ENCODE measurements around the gene STAP1. TPM values are rescaled to one million over a fixed set of nuclear protein-coding genes. Genes with fewer than 3 reads are reported as not detected.
"Not testable (repeated sequence)": the region's sequence is repeated elsewhere in the genome, so short reads cannot be mapped to it uniquely, and the experiment has no call there.

Gene STAP1
- total RNA-seq, 2 donors from 2014 or later: 7.5 to 9.6 TPM

DNA sequence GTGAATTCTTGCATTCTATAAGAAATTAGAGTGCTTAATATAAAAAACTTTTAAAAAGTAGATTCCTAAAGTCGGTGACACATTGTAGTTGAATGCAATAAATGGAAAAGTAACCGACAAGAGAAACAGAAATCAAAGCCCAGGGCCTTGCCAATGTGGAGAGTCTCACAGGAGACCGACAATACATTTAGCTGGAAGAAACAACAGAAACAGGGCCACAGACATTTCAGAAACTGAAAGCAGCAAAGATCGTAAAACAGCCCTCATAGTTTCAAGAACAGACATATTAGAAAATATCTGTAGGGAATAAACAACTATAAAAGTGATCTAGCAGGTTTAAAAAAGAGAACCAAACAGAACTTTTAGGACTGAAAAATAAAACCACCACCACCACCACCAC is 49.5 kb downstream of the STAP1 start:
- peak overlapping the region; percentile 50 for H3K4me3 Mint-ChIP-seq
- no peak for ATAC-seq
- peaks cover 20% of the 10 kb centered on the region for H3K36me3 Mint-ChIP-seq
- H3K27ac Mint-ChIP-seq: peak overlapping the region in 1 of 2 donors; percentile 42
- no peaks in the 10 kb centered on the region for H3K27me3 Mint-ChIP-seq
- H3K4me1 Mint-ChIP-seq (ENCODE audit: low read depth in 2 of 2): peaks cover 3 to 8% of the 10 kb centered on the region in 2 donors
- peaks cover 3% of the 10 kb centered on the region for H3K9me3 Mint-ChIP-seq
- DNase-seq (ENCODE audit: low spot score): no peak

DNA sequence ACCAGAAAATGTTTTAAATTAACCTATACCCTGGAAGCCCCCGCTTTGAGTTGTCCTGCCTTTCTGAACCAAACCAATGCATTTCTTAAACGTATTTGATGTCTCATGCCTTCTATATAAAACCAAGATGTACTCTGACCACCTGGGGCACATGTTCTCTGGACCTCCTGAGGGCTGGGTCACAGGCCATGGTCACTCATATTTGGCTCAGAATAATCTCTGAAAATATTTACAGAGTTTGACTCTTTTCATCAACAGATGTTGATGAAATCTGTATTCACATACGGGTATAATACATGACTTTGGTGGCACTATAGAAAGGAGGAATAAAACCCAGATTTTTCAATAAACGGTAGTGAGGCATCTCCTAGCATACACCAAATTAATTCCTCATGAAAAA is 55.7 kb downstream of the STAP1 start:
- ATAC-seq (no peak), DNase-seq (ENCODE audit: low spot score) (no peak)
- H3K4me1 Mint-ChIP-seq (ENCODE audit: low read depth in 2 of 2): no peaks in the 10 kb centered on the region
- no peak overlapping the region for H3K27ac Mint-ChIP-seq
- no peaks in the 10 kb centered on the region for H3K27me3 Mint-ChIP-seq
- no peak overlapping the region for H3K4me3 Mint-ChIP-seq
- peaks cover 3% of the 10 kb centered on the region for H3K9me3 Mint-ChIP-seq
- peaks cover 32% of the 10 kb centered on the region for H3K36me3 Mint-ChIP-seq

DNA sequence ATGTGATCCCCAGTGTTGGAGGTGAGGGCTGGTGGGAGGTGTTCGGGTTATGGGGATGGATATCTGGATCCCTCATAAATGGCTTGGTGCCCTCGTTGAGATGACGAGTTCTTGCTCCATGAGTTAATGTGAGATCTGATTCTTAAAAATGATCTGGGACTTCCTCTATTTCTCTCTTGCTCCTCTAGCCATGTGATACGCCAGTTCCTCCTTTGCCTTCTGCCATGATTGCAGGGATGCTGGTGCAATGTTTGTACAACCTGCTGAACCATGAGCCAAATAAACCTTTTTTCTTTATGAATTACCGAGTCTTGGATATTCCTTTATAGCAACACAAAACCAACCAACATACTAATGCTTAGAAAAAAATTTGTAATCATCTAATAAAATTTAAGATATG is 56.6 kb downstream of the STAP1 start:
- Mint-ChIP-seq H3K4me3 (no peak overlapping the region), H3K27me3 (no peaks in the 10 kb centered on the region), H3K36me3 (peaks cover 32% of the 10 kb centered on the region), H3K9me3 (no peaks in the 10 kb centered on the region), H3K27ac (no peak overlapping the region), H3K4me1 (ENCODE audit: low read depth in 2 of 2) (no peaks in the 10 kb centered on the region)
- ATAC-seq (no peak), DNase-seq (ENCODE audit: low spot score) (no peak)

DNA sequence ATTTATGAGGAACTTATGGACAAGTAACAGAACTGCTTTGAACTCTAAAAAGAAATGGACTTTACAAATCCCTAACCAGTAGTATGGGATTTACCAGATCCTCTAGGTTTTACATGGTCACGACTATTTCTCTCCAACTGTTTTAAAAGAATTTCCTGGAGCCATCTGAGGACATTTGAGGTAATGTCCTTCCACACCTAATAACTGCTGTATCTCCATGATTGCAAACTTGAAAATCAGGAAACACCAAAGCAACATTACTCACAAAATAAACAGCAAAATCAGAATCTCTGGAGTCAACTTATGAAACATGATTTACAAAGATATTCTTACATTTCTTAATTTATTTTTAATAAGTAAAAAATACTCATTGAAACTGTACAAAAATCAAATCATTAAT is 58.0 kb downstream of the STAP1 start:
- H3K27ac Mint-ChIP-seq: no peak overlapping the region

DNA sequence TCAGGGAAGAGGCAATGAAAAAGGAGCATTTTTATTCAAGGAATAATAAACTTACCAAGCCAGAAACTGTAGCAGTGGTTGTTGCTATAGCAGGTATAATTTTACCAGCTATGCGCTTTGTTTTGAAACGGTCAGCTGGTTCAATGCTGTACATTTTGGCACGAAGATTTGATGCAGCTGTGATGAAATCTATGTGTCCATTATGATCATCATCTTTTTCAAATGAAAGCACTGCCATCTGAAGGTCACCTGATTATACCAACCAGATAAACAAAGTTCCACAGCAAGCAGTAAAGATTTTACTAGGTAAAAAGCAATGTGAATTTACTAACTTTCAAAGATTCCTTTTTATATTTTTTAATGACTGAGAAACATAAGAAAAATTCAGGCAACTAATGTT is 66.4 kb downstream of the STAP1 start:
- no peak for ATAC-seq
- DNase-seq (ENCODE audit: low spot score): no peak
- Mint-ChIP-seq H3K27me3 (no peaks in the 10 kb centered on the region), H3K4me1 (ENCODE audit: low read depth in 2 of 2) (no peaks in the 10 kb centered on the region), H3K27ac (no peak overlapping the region), H3K36me3 (peaks cover 23% of the 10 kb centered on the region), H3K4me3 (no peak overlapping the region), H3K9me3 (no peaks in the 10 kb centered on the region)

More for the DNA sequence above, 58.0 kb downstream of the STAP1 start:
- Mint-ChIP-seq H3K27me3 (no peaks in the 10 kb centered on the region), H3K9me3 (no peaks in the 10 kb centered on the region), H3K4me3 (no peak overlapping the region), H3K36me3 (peaks cover 34% of the 10 kb centered on the region), H3K4me1 (ENCODE audit: low read depth in 2 of 2) (no peaks in the 10 kb centered on the region)
- ATAC-seq (no peak), DNase-seq (ENCODE audit: low spot score) (no peak)

DNA sequence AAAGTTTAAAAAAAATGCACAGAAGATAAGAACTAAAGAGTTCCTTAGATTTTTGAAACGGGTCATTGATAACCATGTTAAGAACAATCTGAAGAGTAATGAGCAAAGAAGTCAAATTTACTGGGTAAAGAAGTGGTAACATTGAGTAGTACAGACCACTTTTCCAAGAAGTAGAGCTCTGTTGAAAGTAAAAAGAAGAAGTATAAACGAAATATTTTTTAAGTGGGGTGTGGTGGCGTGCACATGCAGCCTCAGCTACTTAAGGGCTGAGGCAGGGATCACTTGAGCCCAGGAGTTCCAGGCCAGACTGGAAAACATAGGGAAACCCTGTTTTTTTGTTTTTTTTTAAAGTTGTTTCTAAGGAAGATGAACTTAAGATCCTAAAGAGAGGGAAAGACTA is 74.0 kb downstream of the STAP1 start:
- H3K4me3 Mint-ChIP-seq: peak overlapping the region; percentile 78
- peaks cover 29% of the 10 kb centered on the region for H3K36me3 Mint-ChIP-seq
- H3K9me3 Mint-ChIP-seq: no peaks in the 10 kb centered on the region
- peaks cover 0 to 9% of the 10 kb centered on the region in 2 donors for H3K4me1 Mint-ChIP-seq (ENCODE audit: low read depth in 2 of 2)
- no peaks in the 10 kb centered on the region for H3K27me3 Mint-ChIP-seq
- H3K27ac Mint-ChIP-seq: peak overlapping the region; percentile 52 to 72
- ATAC-seq (peak in 1 of 2 donors; percentile 75), DNase-seq (ENCODE audit: low spot score) (no peak)

DNA sequence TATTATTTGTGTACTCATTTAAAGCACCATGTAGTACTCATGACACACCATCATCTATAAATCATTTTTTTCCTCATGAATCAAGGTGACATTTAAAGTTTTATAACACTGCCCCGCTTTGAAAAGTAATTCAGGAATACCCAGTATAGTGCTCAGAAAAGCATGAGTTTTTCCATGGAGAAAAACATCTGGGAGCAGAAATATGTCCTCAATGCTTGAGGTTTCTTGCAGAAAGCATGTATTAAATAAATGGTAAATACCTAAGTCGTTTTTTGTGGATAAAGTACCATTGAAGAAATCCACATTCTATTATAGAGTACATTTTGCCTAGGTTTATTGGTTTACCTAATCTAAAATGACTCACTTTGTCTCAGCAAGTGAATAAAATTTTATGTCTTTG is 76.2 kb downstream of the STAP1 start:
- ATAC-seq (no peak), DNase-seq (ENCODE audit: low spot score) (no peak)
- no peaks in the 10 kb centered on the region for H3K27me3 Mint-ChIP-seq
- H3K36me3 Mint-ChIP-seq: peaks cover 30% of the 10 kb centered on the region
- H3K27ac Mint-ChIP-seq: no peak overlapping the region
- no peak overlapping the region for H3K4me3 Mint-ChIP-seq
- no peaks in the 10 kb centered on the region for H3K9me3 Mint-ChIP-seq
- H3K4me1 Mint-ChIP-seq (ENCODE audit: low read depth in 2 of 2): peaks cover 0 to 9% of the 10 kb centered on the region in 2 donors

DNA sequence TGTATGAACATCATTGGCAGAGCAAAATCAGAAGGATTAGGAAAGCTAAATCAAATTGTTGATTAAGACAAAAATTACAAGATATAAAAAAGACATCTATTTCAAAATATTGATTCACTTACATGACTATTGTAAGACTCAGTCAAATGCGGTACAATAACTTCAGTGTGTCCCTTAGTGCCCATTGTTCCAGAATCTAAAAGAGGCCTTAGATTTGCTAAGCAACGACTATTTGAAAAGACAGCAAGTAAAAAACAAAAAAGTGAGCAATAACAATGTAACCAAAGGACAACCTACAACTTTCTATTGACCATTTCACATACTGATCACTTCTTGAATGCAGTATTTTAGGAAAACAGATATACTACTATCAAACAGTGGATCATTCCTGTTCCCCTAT is 76.8 kb downstream of the STAP1 start:
- H3K27me3 Mint-ChIP-seq: no peaks in the 10 kb centered on the region
- H3K9me3 Mint-ChIP-seq: no peaks in the 10 kb centered on the region
- peaks cover 30% of the 10 kb centered on the region for H3K36me3 Mint-ChIP-seq
- ATAC-seq: no peak
- H3K4me3 Mint-ChIP-seq: no peak overlapping the region
- H3K27ac Mint-ChIP-seq: no peak overlapping the region
- no peak for DNase-seq (ENCODE audit: low spot score)
- H3K4me1 Mint-ChIP-seq (ENCODE audit: low read depth in 2 of 2): peaks cover 0 to 9% of the 10 kb centered on the region in 2 donors

DNA sequence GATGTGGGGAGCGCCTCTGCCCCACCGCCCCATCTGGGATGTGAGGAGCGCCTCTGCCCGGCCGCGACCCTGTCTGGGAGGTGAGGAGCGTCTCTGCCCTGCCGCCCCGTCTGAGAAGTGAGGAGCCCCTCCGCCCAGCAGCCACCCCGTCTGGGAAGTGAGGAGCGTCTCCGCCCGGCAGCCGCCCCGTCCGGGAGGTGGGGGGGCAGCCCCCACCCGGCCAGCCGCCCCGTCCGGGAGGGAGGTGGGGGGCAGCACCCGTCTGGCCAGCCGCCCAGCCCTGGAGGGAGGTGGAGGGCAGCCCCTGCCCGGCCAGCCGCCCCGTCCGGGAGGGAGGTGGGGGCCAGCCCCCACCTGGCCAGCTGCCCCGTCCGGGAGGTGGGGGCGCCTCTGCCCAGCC is 78.5 kb downstream of the STAP1 start:
- peaks cover 28% of the 10 kb centered on the region for H3K36me3 Mint-ChIP-seq
- H3K27ac Mint-ChIP-seq; H3K4me3 Mint-ChIP-seq; ATAC-seq; DNase-seq (ENCODE audit: low spot score); H3K9me3 Mint-ChIP-seq; H3K4me1 Mint-ChIP-seq (ENCODE audit: low read depth in 2 of 2); H3K27me3 Mint-ChIP-seq: not testable (repeated sequence)

DNA sequence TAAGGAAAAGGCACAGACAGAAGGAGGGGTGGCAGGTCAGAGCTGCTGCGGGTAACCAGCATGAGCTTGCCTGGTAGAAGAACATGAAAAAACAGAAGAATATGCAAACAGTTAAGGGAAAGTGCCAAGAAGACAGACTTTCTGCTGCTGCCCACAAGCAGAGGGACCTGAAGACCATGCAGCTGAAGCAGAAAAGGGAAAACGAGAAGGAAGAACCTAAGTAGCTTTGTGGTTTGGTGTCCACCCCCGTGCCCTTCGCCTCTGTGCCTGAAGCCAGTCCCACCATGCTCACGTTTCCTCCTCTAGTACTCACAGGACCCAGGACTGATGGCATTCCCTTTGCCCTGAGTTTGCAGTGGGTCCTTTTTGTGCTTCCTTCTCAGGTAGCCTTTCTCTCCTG is 79.6 kb downstream of the STAP1 start:
- H3K9me3 Mint-ChIP-seq: no peaks in the 10 kb centered on the region
- H3K4me1 Mint-ChIP-seq (ENCODE audit: low read depth in 2 of 2): no peaks in the 10 kb centered on the region
- H3K36me3 Mint-ChIP-seq: peaks cover 27% of the 10 kb centered on the region
- H3K4me3 Mint-ChIP-seq: no peak overlapping the region
- DNase-seq (ENCODE audit: low spot score) (no peak), ATAC-seq (no peak)
- no peaks in the 10 kb centered on the region for H3K27me3 Mint-ChIP-seq
- H3K27ac Mint-ChIP-seq: no peak overlapping the region

DNA sequence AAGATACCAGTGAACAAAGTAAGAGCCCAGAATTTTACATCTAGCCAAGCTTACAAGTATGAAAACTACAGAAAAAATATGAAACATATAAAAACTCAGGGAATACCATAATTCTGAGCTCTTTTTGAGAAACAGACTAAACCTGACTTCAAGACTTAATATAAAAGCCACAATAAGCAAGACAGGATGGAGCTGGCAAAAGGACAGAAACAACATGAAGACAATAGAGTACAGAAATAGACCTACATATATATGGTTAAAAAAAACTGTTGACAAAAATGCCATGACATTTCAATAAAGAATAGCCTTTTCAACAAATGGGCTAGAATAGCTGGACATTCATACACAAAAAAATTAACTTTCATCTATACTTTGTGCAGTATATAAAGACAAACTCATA is 93.0 kb downstream of the STAP1 start:
- Mint-ChIP-seq H3K27me3 (no peaks in the 10 kb centered on the region), H3K4me1 (ENCODE audit: low read depth in 2 of 2) (peaks cover 10 to 12% of the 10 kb centered on the region in 2 donors), H3K4me3 (no peak overlapping the region), H3K36me3 (peaks cover 32% of the 10 kb centered on the region), H3K9me3 (no peaks in the 10 kb centered on the region), H3K27ac (no peak overlapping the region)
- DNase-seq (ENCODE audit: low spot score) (no peak), ATAC-seq (no peak)

Other genes with a start within 250 kb of the STAP1 start
- 10 to 100 TPM; 31.5 to 43.5 TPM for gene CENPC, start 13.2 kb upstream of the STAP1 start, total RNA-seq
- gene UBA6, start 142.4 kb downstream of the STAP1 start, total RNA-seq: 10 to 100 TPM; 77.8 to 90.9 TPM
- not detected for gene GNRHR, start 195.7 kb downstream of the STAP1 start, total RNA-seq

Measured in natural killer cell treated with Interleukin-12 subunit alpha and Interleukin-12 subunit beta and Interleukin-15 and Interleukin-18, amount 100 ng/mL, for 72 hours (primary cell).